SK-N-SH (cell line): Measurements from ENCODE around the gene MEF2A. TPM values are rescaled to one million over a fixed set of nuclear protein-coding genes. Genes with fewer than 3 reads are reported as not detected.

Experiments used
- CTCF ChIA-PET: fragments of 300-600, 350-600 bp; formaldehyde crosslinking; extraction: SDS; loops from one replicate; lab custom pipeline; 2021; lab: Yijun Ruan, JAX
- POLR2A ChIA-PET: fragments of 350-600 bp; sonication (Branson Sonifier 250); formaldehyde crosslinking; extraction: SDS; loops from one replicate; lab custom pipeline; 2020; ENCODE audit warnings: antibody characterized with exemption, inconsistent platforms; lab: Yijun Ruan, JAX
- DNase-seq: peaks from one replicate; pipeline ENCODE4 v3.0.0; 2012
- H2AFZ ChIP-seq: fragments of 200-600 bp; sonication (generic); 2 replicates; pipeline ENCODE4 v1.8.1; 2016; ENCODE audit warnings: antibody characterized with exemption, mild to moderate bottlenecking, low read depth
- H3F3A ChIP-seq: fragments of 200-600 bp; sonication (generic); replicated peaks from 2 replicates; pipeline ENCODE3; 2016; ENCODE audit warnings: antibody characterized with exemption, mild to moderate bottlenecking; ENCODE audit not compliant: insufficient read depth
- H3K27ac ChIP-seq, 2 experiments: fragments of 200-500 bp in 1 of 2; fragments of 200-600 bp in 1 of 2; sonication (Bioruptor generic) in 1 of 2; sonication (generic), shearing (Covaris generic) in 1 of 2; 2 replicates each; pipeline versions ENCODE4 v1.5.1 to v1.6.1; 2014 to 2016; ENCODE audit warnings: low read depth in 2 of 2, inconsistent platforms in 1 of 2, low read length in 1 of 2, mild to moderate bottlenecking in 1 of 2, mixed read lengths in 1 of 2
- H3K27me3 ChIP-seq: fragments of 200-600 bp; sonication (generic), shearing (Covaris generic); 2 replicates; pipeline ENCODE4 v1.6.1; 2016; ENCODE audit warnings: mixed run types; ENCODE audit not compliant: insufficient read depth
- H3K36me3 ChIP-seq, 2 experiments: fragments of 200-500 bp in 1 of 2; fragments of 200-600 bp in 1 of 2; sonication (Bioruptor generic) in 1 of 2; sonication (generic) in 1 of 2; replicated peaks in 1 of 2; 2 replicates each; pipeline versions ENCODE3 to v1.5.1; 2014 to 2016; ENCODE audit warnings: low read length in 1 of 2, mild to moderate bottlenecking in 1 of 2; ENCODE audit not compliant: insufficient read depth in 2 of 2, control insufficient read depth in 1 of 2
- H3K4me1 ChIP-seq, 2 experiments: fragments of 200-500 bp in 1 of 2; fragments of 200-600 bp in 1 of 2; sonication (Bioruptor generic) in 1 of 2; sonication (generic), shearing (Covaris generic) in 1 of 2; 2 replicates each; pipeline versions ENCODE4 v1.5.1 to v1.6.1; 2014 to 2016; ENCODE audit warnings: low read depth in 1 of 2, low read length in 1 of 2, mixed run types in 1 of 2; ENCODE audit not compliant: insufficient read depth in 2 of 2, control insufficient read depth in 1 of 2
- H3K4me2 ChIP-seq: fragments of 200-600 bp; sonication (generic), shearing (Covaris generic); 2 replicates; pipeline ENCODE4 v1.6.1; 2017; ENCODE audit warnings: mixed run types
- H3K4me3 ChIP-seq, 2 experiments: fragments of 200-500 bp in 1 of 2; fragments of 200-600 bp in 1 of 2; sonication (Bioruptor generic) in 1 of 2; sonication (generic), shearing (Covaris generic) in 1 of 2; 2 replicates each; pipeline versions ENCODE4 v1.5.1 to v1.8.1; 2014 to 2016; ENCODE audit warnings: low read depth in 2 of 2, inconsistent platforms in 1 of 2, low read length in 1 of 2, mild to moderate bottlenecking in 1 of 2, mixed read lengths in 1 of 2, moderate library complexity in 1 of 2
- H3K79me2 ChIP-seq: fragments of 200-600 bp; sonication (generic); 2 replicates; pipeline ENCODE4 v1.8.1; 2017; ENCODE audit warnings: mild to moderate bottlenecking; ENCODE audit not compliant: insufficient read depth
- H3K9ac ChIP-seq: fragments of 200-600 bp; sonication (generic); 2 replicates; pipeline ENCODE4 v1.6.1; 2017; ENCODE audit warnings: mixed run types
- H3K9me2 ChIP-seq: fragments of 200-600 bp; sonication (generic); 2 replicates; pipeline ENCODE4 v1.6.1; 2017; ENCODE audit warnings: mixed run types
- H3K9me3 ChIP-seq: fragments of 200-600 bp; sonication (generic); 2 replicates; pipeline ENCODE4 v1.6.1; 2017; ENCODE audit warnings: mixed run types, mild to moderate bottlenecking, moderate library complexity
- H4K20me1 ChIP-seq: fragments of 200-600 bp; sonication (generic); 2 replicates; pipeline ENCODE4 v1.6.1; 2017; ENCODE audit warnings: mild to moderate bottlenecking, mixed run types; ENCODE audit not compliant: insufficient read depth
- MAX ChIP-seq: IDR thresholded peaks from 2 replicates; pipeline ENCODE4 v1.4.0; 2012; ENCODE audit warnings: low read depth
- MEF2A ChIP-seq: IDR thresholded peaks from 2 replicates; pipeline ENCODE4 v1.4.0; 2012; ENCODE audit warnings: low read depth, borderline replicate concordance
- MXI1 ChIP-seq: IDR thresholded peaks from 2 replicates; pipeline ENCODE4 v1.6.1; 2012; ENCODE audit warnings: mild to moderate bottlenecking, low read depth, low read length, improper control_type of control experiment
- PBX3 ChIP-seq: IDR thresholded peaks from 2 replicates; pipeline ENCODE4; 2012
- RCOR1 ChIP-seq: fragments of 150-350 bp; IDR thresholded peaks from 2 replicates; pipeline ENCODE4 v1.6.1; 2017; ENCODE audit warnings: antibody characterized with exemption, low read length
- TCF12 ChIP-seq: IDR thresholded peaks from 2 replicates; pipeline ENCODE4 v1.4.0; 2012
- TEAD4 ChIP-seq: IDR thresholded peaks from 2 replicates; pipeline ENCODE4 v1.4.0; 2012; ENCODE audit warnings: mild to moderate bottlenecking, borderline replicate concordance; ENCODE audit not compliant: insufficient read depth
- USF2 ChIP-seq: fragments of 150-350 bp; IDR thresholded peaks from 2 replicates; pipeline ENCODE4 v1.6.1; 2017; ENCODE audit warnings: antibody characterized with exemption, low read length, low read depth, borderline replicate concordance
- YY1 ChIP-seq: IDR thresholded peaks from 2 replicates; pipeline ENCODE4 v1.4.0; 2012; ENCODE audit warnings: low read depth, mild to moderate bottlenecking
- ZBTB33 ChIP-seq: IDR thresholded peaks from 2 replicates; pipeline ENCODE4 v1.4.0; 2012; ENCODE audit warnings: low read depth, borderline replicate concordance
- WGBS: methylation state at CpG from one replicate; pipeline ENCODE4 v1.1.6; 2017; ENCODE audit warnings: low lambda C conversion rate; 5-methylcytosine and 5-hydroxymethylcytosine counted together
- polyA plus RNA-seq, 3 experiments: library from polyadenylated mRNA; depleted of rRNA; stranded (reverse); fragments of >200 nt; gene quantifications; 2 replicates each; pipeline ENCODE4 v1.2.3, GENCODE V29; 2012

The MEF2A gene
- polyA plus RNA-seq, 1 of the 3 experiments (the other 2 are of a cell fraction): 20.9 TPM

- Histone ChIP-seq H3K9ac (no peak overlapping the region), H3K9me2 (no peaks in the 10 kb centered on the region), H3K4me2 (no peak overlapping the region), H3K9me3 (no peaks in the 10 kb centered on the region), H3K27ac (no peak overlapping the region), H3F3A (no peaks in the 10 kb centered on the region), H3K27me3 (no peaks in the 10 kb centered on the region), H3K79me2 (no peaks in the 10 kb centered on the region), H3K36me3 (no peaks in the 10 kb centered on the region), H3K4me3 (no peak overlapping the region), H4K20me1 (no peaks in the 10 kb centered on the region), H3K4me1 (peaks cover 0 to 7% of the 10 kb centered on the region in 2 experiments; a peak in 1 of 4 replicates), H2AFZ (no peak overlapping the region)
- ChIA-PET POLR2A (no interaction called here), CTCF (no interaction called here)
- 88% methylated on average over 2 of the region's 2 CpGs for WGBS
- TF ChIP-seq MXI1 (no peak), ZBTB33 (no peak), MEF2A (no peak), USF2 (no peak)
- no peak for DNase-seq
Observed at GRCh38 chr15:99552111-99552510, 13.7 kb upstream of the MEF2A start.

GRCh38 chr15:99554880-99555488 is 10.8 kb upstream of the MEF2A start:
- ChIA-PET CTCF (interaction anchor here (1.1 kb wide), 1 partner anchor 150 kb away, joined by 3 read pairs; no protein-coding TSS in a partner anchor), POLR2A (no interaction called here)
- Histone ChIP-seq H3K4me3 (no peak overlapping the region), H3K9me3 (no peaks in the 10 kb centered on the region), H3K36me3 (no peaks in the 10 kb centered on the region), H2AFZ (no peak overlapping the region), H3F3A (no peaks in the 10 kb centered on the region), H3K9ac (no peak overlapping the region), H3K27me3 (no peaks in the 10 kb centered on the region), H3K9me2 (no peaks in the 10 kb centered on the region), H3K4me2 (no peak overlapping the region), H3K79me2 (no peaks in the 10 kb centered on the region), H4K20me1 (no peaks in the 10 kb centered on the region), H3K27ac (no peak overlapping the region), H3K4me1 (peaks cover 0 to 7% of the 10 kb centered on the region in 2 experiments; a peak in 1 of 4 replicates)
- WGBS: 71% methylated on average over 5 of the region's 5 CpGs
- TF ChIP-seq RCOR1 (0 out of 2 replicates have a peak, but pooled peaks have one; percentile 31), TEAD4 (no peak)
- no peak for DNase-seq

- H3F3A ChIP-seq: no peaks in the 10 kb centered on the region
- no peak for TF ChIP-seq TCF12
- no peak for TF ChIP-seq MXI1
- no peak for TF ChIP-seq USF2
- no peak for TF ChIP-seq YY1
- no peak for TF ChIP-seq PBX3
- TF ChIP-seq MEF2A: no peak
- no peak for TF ChIP-seq MAX
- TF ChIP-seq, all 33 proteins: peak for 0
- Histone ChIP-seq H4K20me1 (no peaks in the 10 kb centered on the region), H3K9me3 (no peaks in the 10 kb centered on the region), H3K9me2 (no peaks in the 10 kb centered on the region), H3K27ac (no peak overlapping the region), H2AFZ (no peak overlapping the region), H3K79me2 (no peaks in the 10 kb centered on the region), H3K4me3 (no peak overlapping the region), H3K4me2 (no peak overlapping the region), H3K36me3 (no peaks in the 10 kb centered on the region), H3K9ac (no peak overlapping the region), H3K4me1 (peaks cover 0 to 7% of the 10 kb centered on the region in 2 experiments; a peak in 1 of 4 replicates), H3K27me3 (no peaks in the 10 kb centered on the region)
- ChIA-PET CTCF (interaction anchor here (1.1 kb wide), 1 partner anchor 149 kb away, joined by 3 read pairs; no protein-coding TSS in a partner anchor), POLR2A (no interaction called here)
- peak; percentile 21 for DNase-seq
- 83% methylated on average over 5 of the region's 5 CpGs for WGBS
Observed at GRCh38 chr15:99556011-99556410, 9.8 kb upstream of the MEF2A start.
